ENCODE data around the gene SLC2A3.
A peak's percentile ranks its signal among the peaks of the same experiment; 100 is the strongest.
"Not testable (repeated sequence)": the region's sequence is repeated elsewhere in the genome, so short reads cannot be mapped to it uniquely, and the experiment has no call there.

Gene SLC2A3

DNA sequence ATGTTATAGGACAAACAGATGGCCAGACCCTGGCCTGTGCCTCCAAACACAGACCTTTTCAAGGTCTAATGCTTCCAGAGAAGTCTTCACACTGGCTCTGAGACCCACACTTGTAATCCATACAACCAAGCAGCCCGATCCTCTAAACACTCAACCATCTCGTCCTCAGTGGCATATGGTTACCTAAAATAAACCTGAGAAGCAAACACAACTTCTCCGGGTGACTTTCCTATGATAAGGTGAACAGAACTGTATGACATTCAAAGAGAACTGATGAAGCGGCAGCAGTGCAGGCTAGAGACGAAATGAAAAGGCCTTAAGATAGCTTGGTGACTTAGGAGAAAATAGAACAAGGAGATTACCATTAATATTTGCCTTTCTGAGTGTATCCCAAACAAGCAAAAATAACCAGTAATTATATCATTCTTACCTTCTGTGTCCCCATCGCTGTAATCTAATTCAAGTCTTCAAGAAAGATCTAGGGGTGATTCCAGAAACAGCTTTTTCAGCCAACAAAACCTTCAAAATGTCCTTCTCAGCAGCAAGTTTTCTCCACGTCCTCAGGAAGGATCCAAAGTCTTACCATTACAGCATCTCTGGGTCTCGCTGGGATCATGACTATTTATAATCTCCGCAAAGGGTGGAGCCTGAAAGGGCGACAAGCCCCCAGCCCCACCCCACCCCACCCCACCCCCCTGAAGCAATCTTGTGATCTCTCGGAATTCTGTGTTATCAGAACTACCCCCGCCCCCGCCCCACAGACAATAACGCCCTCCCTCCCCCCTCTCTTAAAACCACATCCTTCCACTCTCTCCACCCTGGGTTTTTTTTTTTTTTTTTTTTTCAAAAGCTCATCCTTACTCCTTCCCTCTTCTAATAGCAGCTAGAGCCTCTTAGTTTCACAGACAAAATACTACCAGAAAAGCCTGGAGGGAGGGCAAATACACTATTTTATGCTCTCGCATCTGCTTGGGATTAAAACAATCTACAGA, at the start of gene SLC2A3:
Gene SLC2A3 (minus strand): TSS at position 598 of the 992 bp plus-strand sequence. CDS start 153 bp downstream, at position 445.
- peak; percentile 96 for DNase-seq (ENCODE audit: low read depth, low spot score)

DNA sequence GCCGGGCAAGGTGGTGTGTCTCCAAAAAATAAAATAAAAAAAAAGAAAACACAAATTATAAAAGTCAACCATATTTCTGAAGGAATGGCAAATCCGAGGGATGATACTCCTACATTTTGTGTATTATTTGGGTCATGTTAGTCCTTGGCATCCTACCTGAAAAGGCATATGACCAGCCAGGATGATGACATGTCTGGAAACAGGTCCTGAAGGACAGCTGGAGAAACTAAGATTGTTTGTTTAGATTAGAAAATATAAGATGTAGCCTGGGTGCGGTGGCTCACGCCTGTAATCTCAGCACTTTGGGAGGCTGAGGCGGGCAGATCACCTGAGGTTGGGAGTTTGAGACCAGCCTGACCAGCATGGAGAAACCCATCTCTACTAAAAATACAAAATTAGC, 48.9 kb upstream of the SLC2A3 start:
- DNase-seq (ENCODE audit: low read depth, low spot score), result no peak

DNA sequence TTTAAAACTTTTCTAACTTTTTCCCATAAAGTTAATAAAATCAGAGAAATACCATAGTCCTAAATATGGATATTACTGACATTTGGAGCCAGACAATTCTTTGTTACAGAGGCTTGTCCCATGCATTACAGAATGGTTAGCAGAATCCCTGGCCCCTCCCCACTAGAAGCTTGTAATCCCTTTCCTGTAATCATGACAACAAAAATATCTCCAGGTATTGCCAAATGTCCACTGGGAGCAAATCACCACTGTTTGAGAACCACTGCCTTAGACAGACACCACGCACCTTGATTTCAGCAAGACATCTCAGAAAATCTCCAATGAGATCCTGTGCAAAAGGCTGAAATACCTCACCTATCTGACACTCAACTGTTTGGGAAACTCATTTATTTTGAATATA, 47.5 kb upstream of the SLC2A3 start:
- not testable (repeated sequence) for DNase-seq (ENCODE audit: low read depth, low spot score)

DNA sequence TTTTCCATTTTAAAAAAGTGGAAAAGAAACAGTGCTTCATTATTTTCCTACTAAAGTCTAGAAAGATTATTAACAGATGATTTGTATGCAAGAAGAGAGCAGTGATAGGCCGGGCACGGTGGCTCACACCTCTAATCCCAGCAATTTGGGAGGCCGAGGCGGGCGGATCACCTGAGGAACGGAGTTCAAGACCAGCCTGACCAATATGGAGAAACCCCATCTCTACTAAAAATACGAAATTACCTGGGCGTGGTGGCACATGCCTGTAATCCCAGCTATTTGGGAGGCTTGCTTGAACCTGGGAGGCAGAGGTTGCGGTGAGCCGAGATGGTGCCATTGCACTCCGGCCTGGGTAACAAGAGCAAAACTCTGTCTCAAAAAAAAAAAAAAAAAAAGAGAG, 47.0 kb upstream of the SLC2A3 start:
- not testable (repeated sequence) for DNase-seq (ENCODE audit: low read depth, low spot score)

DNA sequence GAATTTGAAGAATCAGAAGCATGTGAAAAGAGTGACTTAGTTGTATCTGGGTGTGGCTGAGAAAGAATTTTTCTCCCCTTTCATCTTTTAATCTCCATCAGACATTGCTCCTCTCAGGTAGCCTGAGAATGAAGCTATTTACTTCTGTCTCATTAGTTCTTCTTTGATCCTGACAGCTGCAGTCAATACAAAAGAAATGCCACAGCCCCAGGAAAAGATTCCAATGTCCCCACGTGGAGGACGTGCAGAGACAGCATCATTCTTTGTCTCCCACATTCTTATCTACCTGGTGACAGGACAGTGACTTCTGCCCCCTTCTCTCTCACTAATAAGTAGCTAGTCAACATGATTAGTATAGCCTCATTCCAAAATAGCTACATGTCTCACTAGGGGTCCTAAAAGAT, 46.3 kb upstream of the SLC2A3 start:
- not testable (repeated sequence) for DNase-seq (ENCODE audit: low read depth, low spot score)

DNA sequence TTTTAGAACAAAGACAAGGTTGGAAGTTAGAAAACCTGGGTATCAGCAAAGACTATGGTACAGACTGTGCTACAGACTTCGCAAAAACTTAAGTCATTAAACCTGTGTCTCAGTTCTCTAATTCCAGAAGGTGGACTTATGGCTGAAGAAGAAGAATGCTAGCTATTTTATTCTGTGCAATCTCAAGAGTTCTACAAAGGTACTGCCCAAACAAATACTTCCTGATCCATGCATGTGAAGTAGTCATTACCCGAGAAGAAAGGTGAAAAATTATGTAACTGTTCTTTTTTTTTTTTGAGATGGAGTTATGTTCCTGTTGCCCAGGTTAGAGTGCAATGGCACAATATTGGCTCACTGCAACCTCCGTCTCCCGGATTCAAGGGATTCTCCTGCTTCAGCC, 45.5 kb upstream of the SLC2A3 start:
- DNase-seq (ENCODE audit: low read depth, low spot score), result no peak

DNA sequence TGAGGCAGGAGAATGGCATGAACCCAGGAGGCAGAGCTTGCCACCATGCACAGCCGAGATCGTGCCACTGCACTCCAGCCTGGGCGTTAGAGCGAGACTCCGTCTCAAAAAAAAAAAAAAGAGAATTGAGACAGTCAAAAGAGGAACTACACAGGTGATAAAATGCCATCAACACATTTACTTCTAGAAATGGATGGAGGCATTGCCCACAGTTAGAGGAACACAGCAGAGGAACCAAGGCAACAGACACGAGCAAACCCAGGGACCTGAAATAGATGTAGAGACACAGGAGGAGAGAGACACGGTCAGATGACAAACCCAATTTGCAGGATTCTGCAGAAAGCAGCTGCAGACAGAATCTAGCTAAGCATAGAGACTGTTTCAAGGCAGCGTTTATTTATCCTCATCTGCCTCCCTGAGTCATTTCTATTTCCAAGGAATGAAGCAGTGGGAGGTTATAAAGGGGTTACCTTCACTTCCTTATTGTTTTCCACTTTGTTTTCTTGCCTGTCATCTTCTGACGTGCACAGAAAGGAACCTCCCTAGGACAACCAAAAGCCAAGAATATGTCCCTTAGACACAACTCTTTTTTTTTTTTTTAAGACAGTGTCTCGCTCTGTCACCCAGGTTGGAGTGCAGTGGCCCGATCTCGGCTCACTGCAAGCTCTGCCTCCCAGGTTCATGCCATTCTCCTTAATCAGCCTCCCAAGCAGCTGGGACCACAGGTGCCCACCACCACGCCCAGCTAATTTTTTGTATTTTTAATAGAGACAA, 41.6 kb upstream of the SLC2A3 start:
- DNase-seq (ENCODE audit: low read depth, low spot score), result not testable (repeated sequence)

DNA sequence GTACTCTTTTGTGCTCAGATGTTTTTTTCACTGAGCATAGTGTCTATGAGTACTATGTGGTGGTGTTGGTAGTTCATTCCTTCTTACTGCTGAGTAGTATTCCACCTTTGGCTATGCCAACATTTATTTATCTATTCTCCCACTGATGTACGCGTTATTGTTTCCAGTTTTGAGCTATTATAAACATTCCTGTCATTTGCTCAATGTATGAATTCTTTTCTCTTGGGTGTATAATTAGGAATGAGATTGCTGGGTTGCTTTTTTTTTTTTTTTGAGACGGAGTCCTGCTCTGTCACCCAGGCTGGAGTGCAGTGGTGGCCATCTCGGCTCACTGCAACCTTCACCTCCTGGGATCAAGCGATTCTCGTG, 37.5 kb upstream of the SLC2A3 start:
- DNase-seq (ENCODE audit: low read depth, low spot score), result no peak

DNA sequence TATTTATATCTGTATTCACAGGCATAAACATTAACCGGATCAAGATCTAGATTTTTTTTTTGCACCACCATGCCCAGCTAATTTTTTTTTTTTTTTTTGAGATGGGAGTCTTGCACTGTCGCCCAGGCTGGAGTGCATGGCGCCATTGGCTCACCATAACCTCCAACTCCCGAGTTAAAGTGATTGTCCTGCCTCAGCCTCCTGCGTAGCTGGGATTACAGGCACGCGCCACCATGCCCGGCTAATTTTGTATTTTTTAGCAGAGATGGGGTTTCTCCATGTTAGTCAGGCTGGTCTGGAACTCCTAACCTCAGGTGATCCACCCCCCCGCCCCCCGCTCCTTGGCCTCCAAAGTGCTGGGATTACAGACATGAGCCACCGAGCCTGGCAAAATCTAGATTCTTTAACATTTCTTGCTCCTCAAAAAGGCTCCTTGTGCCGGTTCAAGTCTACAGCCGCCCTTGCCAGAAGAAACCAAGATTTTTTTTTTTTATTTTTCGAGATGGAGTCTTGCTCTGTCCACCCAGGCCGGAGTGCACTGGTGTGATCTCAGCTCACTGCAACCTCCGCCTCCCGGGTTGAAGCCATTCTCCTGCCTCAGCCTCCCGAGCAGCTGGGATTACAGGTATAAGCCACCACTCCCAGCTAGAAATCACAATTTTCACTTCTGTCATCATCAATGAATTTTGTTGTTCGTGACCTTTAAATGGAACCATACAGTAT, 36.9 kb upstream of the SLC2A3 start:
- DNase-seq (ENCODE audit: low read depth, low spot score), result no peak

DNA sequence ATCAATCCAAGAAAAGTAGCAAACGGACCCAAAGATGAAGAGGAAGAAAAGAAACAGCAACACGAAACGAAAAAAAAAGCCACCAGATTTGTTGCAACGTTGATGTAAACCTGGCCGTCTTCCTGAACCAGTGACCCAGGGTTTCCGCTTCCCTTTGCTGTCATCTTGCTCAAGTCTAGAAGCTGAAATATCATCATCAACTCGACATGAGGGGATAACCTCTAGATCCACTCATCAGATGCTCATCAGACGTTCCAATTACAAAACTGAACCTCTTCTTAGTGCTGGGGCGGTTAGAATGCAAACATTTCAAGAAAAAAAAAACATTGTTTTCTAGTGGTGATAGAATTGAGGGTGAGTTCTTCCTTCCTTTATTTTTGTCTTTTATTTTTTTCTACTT, 36.3 kb upstream of the SLC2A3 start:
- not testable (repeated sequence) for DNase-seq (ENCODE audit: low read depth, low spot score)

DNA sequence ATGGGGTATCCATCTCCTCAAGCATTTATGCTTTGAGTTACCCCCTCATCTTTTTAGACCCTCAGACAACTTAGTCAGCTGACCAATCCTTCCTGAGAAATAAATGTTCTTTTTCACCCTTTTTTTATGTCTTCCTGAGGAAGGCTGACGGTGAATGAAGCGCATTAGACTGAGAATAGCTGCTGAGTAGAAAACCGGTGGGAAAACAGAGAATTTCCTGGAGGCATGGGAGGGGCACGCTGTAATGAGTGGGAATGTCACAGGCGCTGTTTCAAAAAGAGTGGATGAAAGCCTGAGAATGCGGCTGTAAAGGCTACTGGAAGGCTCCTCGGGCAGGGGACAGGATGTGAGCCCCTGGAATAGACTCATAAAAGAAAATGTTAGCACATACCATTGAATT, 35.8 kb upstream of the SLC2A3 start:
- not testable (repeated sequence) for DNase-seq (ENCODE audit: low read depth, low spot score)

DNA sequence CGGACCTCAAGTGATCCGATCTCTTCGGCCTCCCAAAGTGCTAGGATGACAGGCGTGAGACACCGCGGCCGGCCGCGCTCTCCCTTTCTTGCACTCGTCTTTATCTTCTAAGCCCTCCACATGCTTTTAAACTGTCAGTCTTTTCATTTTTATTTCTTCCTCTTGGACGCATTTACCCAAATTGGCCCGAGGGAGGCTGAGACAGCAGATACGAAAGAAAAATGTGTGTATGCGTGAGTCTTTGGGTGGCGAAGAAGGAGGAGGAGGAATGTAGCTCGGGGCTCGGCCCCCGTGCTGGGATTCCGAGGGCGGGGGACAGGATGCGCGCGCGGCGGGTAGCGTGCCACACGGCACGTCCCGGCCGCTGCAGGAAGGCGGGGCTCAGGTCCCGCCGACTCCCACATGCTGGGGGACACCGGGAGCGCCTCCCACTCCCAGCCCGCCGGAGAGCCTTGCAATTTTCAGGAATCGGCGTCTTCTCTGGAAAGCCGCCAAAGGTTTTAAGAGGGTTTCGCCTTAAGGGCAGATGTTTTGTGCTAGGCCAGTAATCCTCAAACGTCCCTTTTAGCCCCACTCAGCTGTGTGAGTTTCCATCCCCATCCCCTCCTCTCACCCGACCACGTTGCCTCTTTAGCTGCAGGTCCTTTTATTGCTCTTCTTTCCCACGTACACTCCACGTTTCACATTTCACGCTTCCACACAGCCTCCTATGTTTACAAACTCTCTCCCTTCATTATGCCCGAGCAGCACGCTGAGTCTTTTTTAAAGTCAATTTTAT, 34.7 kb upstream of the SLC2A3 start:
- peak; percentile 90 for DNase-seq (ENCODE audit: low read depth, low spot score)

DNA sequence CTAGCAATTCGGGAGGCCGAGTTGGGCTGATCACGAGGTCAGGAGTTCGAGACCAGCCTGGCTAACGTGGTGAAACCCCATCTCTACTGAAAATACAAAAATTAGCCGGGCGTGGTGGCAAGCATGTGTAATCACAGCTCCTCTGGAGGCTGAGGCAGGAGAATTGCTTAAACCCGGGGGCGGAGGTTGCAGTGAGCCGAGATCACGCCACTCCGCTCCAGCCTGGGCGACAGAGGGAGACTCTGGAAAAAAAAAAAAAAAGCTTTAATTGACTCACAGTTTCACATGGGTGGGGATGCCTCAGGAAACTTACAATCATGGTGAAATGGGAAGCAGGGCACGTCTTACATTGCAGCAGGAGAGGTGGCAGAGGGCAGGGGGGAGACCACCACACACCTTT, 30.6 kb upstream of the SLC2A3 start:
- DNase-seq (ENCODE audit: low read depth, low spot score), result no peak

DNA sequence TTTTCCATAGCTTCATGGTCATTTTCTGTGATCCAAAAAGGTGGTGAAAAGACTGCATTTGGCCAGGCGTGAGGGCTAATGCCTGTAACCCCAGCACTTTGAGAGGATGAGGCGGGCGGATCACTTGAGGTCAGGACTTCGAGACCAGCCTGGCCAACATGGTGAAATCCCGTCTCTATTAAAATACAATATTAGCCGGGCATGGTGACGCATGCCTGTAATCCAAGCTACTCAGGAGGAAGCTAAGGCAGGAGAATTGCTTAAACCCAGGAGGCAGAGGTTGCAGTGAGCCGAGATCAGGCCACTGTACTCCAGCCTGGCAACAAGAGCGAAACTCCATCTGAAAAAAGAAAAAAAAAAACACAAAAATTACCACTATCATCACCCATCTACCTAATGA, 28.7 kb upstream of the SLC2A3 start:
- DNase-seq (ENCODE audit: low read depth, low spot score), result not testable (repeated sequence)

DNA sequence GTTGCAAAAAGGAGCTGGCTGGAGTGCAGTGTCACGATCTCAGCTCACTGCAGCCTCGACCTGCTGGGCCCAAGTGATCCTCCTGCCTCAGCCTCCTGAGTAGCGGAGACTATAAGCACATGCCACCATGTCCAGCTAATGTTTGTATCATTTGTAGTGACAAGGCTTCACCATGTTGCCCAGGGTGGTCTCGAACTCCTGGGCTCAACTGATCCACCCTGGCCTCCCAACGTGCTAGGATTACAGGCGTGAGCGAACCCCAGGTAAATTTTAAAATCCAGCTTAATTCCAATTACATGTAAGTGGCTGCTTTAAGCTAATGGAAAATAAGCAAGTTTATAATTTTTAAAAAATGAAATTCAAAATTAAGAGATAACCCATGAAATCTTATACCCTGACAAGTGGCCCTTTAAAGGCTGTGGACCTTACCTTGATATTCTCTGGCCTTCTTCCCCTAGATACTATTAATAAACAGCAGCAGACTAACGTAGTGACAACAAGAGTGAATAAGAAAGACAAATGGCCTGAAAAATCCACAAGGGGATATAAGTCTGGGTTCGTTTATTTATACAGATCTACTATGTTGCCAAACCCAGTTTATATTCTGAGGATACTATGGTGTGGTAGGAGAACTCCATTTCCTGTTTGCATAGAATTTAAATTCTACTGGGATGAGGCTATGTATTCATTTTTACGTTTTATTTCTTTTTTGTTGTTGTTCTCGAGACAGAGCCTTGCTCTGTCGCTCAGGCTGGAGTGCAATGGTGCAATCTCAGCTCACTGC, 25.6 kb upstream of the SLC2A3 start:
- DNase-seq (ENCODE audit: low read depth, low spot score), result no peak

DNA sequence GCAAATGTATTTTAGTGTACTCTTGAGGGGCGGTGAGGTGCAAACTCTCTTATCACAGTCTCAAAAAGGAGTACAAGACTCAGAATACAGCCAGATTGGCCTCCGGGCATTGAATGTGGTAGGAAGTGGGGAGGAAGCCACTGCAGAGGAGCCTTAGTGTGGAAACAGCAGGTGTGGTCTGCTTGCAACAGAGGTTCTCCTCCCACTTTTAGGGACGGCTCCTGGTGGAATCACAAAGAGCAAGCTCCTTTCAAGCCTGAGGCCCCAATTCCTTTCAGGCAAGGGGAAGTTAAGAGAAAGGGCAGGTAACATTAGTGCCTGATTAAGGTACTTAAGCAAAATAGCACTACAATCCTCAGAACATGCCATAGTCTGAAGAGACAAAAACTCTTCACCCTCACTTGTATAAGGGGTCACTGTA, 23.7 kb upstream of the SLC2A3 start:
- no peak for DNase-seq (ENCODE audit: low read depth, low spot score)

DNA sequence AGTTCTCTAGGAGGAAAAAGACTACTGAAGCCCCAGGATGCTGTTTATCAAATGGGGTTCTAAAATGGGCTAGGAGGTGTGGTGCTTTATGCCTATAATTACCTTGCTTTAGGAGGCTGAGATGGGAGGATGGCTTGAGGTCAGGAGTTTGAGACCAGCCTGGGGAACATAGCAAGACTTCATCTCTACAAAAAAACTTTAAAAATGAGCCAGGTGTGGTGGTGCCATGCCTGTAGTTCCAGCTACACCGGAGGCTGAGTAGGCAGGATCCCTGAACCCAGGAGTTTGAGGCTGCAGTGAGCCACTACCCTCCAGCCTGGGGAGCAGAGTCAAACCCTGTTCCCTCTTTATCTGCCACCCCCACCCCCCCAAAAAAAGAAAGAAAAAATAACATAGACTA, 23.3 kb upstream of the SLC2A3 start:
- no peak for DNase-seq (ENCODE audit: low read depth, low spot score)

DNA sequence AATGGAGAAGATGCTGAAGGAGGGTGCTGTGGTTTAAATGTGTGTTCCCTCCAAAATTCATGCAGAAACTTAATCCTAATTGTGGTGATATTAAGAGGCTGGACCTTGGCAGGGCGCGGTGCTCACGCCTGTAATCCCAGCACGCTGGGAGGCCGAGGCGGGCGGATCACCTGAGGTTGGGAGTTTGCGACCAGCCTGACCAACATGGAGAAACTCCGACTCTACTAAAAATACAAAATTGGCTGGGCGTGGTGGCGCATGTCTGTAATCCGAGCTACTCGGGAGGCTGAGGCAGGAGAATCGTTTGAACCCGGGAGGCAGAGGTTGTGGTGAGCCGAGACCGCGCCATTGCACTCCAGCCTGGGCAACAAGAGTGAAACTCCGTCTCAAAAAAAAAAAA, 18.9 kb upstream of the SLC2A3 start:
- not testable (repeated sequence) for DNase-seq (ENCODE audit: low read depth, low spot score)

DNA sequence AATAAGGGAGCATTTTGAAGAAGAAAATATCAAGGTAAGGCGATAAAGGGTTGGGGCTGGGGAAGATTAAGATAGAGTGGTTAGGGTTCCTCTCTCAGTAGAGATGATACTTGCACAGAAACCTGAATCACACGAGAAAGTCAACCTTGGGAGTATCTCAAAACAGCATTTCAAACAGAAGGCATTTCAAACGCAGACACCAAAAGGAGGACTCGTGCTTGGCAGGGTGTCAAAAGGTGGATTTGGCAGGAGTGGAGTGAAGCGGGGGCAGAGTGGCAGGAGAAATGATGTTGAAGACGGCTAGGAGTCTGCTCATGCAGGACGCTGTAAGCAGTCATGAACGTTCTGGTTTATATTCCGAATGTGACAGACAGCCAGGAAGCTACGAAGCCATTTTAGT, 18.4 kb upstream of the SLC2A3 start:
- DNase-seq (ENCODE audit: low read depth, low spot score), result not testable (repeated sequence)

DNA sequence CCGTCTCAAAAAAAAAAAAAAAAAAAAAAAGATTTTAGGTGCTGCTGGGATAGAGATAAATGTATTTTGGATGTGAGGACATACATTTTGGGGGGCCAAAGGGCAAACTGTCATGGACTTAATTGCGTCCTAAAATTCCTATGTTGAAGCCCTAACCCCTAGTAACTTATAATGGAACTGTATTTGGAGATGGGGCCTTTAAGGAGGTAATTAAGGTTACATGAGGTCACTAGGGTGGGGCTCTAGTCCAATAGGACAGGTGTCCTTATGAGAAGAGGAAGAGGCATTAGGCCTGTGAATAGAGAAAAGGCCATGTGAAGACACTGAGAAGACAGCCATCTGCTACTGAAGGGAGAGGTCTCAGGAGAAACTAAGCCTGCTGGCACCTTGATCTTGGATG, 17.9 kb upstream of the SLC2A3 start:
- not testable (repeated sequence) for DNase-seq (ENCODE audit: low read depth, low spot score)
